Islet of Langerhans (tissue), 1 donor: ENCODE results near the gene ADGRG1.
"Not testable (repeated sequence)": the region's sequence is repeated elsewhere in the genome, so short reads cannot be mapped to it uniquely, and the experiment has no call there.

Experiments used
- FAIRE-seq: peaks from one replicate; lab custom pipeline; 2011; peaks lifted over from hg19 to GRCh38; lab: Jason Lieb, UNC

The ADGRG1 gene

DNA sequence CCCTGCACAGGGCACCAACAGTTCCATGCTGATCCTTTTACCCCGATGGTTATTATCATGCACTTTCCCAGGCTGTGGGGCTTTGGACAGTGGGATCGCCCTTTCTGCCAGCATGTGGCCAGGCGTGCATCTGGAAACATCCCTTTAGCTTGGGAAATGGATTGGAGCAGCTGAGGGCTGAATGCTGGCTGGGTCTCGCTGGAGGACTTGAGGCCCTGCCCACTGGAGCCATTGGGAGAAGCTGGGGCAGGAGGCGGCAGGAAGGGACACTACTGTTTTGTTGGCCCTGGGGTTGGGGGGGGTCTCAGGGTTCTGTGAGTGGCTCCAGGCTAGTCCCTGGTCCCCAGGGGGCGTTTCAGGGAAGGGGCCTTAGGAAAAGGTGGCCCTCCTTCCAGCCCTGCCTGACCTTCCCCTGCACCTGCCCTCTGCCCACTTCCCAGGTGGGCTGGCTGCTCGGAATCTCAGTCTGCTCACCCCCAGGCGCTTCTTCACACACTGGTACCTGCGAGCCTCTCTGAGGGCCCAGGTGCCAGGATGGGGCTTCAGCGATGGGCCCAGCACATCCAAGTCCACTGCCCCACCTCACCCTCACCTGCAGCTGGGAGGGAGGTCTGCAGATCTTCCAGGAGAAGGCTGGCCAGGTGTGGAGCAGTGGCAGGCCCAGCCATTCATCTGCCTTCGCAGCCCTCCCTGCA is 38.1 kb downstream of the ADGRG1 start:
- no peak for FAIRE-seq

DNA sequence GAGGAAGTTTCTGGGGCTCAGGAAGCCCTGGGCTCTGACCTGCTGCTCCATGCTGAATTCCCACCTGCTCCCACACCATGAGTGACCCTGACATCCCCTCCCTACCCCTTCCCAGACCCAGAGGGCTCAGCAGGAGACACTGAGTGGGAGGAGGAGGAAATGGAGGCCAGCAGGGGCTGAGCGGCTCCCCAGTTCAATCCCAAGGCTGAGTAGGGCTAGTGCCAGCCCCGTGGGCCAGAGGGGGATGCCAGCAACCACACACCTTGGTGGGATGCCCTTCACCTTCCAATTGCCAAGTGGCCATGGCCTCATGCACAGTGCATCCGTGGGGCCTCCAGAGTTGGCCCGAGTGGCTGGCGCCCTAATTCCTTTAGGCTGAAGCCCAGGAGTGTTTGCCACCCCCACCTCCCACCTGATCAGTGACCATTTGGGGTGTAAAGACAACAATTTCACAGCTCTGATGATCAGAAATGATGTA is 38.7 kb downstream of the ADGRG1 start:
- FAIRE-seq, result no peak

DNA sequence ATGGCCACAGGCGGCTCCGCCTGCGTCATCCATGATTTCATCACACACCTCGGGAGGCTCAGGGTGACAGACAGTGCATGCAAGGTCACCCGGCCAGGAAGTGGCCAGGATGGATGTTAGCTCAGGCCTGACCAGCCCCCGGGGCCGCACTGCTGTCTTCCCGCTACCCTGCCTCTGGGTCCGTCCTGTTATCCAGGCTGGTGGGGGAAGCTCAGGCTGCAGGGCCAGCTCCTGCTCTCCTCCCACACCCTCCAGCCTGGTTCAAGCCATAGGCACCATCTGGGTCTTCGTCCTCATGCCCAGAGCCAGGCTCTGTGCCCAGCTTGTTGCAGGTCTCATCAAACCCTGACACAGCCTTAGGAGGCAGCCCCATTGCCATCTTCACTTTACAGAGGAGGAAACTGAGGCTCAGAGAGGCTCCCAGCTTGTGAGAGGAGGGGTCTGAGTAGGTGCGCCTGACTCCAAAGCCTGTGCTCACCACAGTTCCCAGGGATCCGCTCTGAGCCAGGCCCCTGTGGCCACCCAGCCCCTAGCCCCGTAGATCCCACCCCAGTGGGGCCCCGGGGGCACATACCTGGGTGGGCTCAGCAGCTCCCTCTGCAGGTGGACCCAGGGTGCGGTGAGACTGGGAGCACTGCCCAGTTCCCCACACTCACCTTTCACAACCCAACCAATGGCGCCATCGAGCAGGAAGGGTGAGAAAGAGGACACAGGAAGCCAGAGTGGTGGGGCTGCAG is 39.3 kb downstream of the ADGRG1 start:
- no peak for FAIRE-seq

DNA sequence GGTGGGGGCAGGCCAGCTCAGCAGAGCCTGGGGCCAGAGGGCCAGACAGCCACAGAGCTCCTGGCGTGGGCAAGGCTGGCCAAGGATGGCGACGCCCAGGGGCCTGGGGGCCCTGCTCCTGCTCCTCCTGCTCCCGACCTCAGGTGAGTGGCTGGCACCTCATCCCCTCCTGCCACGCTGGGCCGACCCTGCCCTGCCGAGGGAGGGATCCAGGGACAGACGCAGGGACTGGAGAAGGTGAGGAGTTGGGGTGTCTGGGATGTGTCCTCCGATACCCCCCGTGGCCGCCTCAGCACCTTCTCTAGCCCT is 39.8 kb downstream of the ADGRG1 start, which contains the start of gene ADGRG3:
ADGRG3 (plus strand) TSS at position 44 of the 309 bp plus-strand sequence; CDS start at position 86, 42 bp downstream.
- no peak for FAIRE-seq

DNA sequence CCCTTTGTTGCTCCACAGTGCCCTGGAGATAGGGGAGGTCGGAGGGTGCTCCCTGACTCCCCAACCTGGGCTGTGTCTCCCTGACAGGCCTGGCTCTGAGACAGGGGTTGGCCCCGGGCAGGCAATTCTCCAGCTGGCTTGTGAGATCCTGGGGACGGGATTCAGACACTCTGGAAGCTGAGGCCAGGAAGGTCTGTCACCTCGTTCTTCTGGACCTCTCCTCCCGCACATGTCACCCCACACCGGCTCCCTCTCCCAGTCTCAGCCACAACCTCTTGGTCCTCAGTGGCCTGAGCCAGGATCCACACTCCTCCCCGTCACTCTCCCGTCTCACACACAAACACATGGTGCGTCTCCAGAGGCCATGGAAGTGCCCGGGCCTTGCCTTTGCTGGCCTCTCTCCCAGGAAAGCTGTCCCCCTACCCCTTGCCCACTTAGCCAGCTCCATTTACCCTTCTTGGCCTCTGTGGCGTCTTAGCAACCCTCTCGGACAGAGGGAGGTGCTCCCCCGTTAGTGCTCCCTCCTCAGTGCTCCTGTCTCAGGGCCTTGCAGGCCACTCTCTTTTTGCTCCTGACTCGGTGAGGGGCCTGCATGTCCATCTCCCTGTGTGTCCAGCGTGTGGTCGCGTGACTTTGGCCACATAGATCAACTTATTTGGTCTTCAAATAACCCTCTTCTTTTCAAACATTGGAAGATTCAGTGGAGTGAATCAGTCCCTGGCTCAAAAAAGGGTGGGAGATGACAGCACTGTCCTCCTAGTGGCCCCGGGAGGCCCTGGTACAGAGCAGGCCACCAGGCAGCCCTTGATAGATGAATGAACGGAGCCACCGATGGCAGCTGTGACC is 40.4 kb downstream of the ADGRG1 start:
- no peak for FAIRE-seq

DNA sequence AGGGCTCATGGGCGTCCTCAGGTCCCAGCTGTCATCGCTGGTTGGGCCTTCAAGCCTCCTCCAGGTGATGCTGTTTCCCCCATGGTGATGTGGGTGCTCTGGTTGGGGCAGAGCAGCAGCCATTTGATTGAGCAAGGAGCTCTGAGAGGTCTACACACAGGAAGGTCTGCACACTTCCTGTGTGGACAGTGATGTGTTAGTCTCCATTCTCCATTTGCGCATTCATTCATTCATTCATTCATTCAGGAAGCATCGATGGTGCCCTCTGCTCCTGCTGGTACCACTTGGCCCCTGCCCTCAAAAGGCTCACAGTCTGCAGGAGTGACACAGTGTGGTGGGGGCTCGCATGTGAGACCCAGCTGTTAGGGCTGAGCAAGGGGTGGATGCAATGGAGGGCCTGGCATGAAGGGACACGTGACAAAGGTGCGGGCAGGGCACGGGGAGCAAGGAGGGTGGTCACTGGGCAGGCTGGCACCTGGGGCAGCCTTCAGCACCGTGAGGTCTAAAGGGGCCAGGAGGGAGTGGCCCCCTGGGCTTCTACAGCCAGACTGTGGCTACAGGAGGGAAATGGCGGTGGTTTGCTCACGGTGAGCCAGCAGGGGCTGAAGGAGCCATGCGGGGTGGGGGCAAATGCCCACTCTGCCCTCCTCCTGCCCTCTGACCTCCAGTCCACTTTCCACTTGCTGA is 41.2 kb downstream of the ADGRG1 start:
- FAIRE-seq, result no peak

DNA sequence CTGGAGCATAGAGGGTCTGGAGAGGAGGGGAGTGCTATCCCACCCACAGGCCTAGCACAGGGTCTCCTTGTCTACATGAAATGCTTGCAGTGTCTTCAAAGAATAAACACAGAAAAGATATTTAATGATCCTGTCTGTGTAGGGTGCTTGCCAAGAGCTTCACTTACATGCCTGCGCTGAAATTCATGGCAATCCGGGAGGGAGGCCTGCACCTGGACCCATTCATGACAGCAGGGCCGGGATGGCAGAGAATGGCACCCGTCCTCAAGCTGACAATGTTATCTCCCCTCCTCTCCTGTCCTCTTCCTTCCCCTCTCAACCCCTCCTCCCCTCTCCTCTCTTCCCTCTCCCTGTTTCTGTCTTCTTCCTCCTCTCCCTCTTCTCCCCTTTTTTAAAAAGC is 41.8 kb downstream of the ADGRG1 start:
- no peak for FAIRE-seq

DNA sequence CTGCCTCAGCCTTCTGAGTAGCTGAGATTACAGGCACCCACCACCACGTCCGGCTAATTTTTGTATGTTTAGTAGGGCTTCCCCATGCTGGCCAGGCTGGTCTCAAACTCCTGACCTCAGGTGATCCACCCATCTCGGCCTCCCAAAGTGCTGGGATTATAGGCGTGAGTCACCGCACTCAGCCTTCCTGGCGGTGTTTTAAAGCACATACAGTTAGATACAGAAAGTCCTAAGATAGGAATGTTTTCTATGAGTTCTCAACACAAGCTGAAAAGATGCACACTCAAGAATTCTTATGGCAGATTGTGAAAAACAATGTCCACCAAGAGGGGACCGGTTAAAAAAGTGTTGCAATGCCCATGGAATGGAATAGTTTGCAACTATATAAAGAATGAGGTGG is 43.0 kb downstream of the ADGRG1 start:
- FAIRE-seq, result not testable (repeated sequence)

DNA sequence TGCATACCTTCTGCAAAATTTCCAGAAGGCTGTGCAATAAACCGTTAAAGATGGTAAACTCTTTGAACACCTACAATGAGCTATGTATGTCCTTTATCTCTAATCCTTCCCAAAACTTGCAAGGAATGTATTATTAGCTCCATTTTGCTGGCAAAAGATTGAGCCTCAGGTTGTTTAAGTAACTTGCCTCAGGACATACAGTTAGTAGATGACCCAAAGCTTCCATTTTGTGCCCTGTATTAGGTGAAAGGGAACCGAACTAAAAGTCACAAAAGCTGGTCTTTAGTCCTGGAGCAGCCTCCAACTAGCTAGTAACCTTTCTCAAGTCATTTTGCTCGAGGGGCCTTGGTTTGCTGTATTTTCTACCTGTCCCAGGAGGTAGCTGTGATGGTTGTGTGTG is 44.0 kb downstream of the ADGRG1 start:
- no peak for FAIRE-seq

DNA sequence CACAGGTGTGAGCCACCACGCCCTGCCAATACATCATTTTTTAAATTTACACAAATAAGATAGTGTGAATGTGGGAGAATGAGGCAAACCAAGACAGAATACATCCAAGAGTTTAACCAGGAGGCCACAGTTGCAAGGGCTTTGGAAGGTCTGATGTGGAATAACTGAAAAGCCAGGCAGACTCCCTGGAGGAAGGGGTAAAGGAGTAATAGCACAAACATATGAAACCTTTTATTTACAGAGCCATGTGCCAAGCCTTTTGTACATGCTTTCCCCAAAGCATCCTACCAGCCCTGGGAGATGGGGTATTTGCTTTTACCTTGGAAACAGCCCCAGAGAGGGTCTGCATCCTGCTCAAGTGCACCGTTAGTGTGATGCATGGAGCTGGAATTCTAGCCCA is 44.4 kb downstream of the ADGRG1 start:
- no peak for FAIRE-seq

DNA sequence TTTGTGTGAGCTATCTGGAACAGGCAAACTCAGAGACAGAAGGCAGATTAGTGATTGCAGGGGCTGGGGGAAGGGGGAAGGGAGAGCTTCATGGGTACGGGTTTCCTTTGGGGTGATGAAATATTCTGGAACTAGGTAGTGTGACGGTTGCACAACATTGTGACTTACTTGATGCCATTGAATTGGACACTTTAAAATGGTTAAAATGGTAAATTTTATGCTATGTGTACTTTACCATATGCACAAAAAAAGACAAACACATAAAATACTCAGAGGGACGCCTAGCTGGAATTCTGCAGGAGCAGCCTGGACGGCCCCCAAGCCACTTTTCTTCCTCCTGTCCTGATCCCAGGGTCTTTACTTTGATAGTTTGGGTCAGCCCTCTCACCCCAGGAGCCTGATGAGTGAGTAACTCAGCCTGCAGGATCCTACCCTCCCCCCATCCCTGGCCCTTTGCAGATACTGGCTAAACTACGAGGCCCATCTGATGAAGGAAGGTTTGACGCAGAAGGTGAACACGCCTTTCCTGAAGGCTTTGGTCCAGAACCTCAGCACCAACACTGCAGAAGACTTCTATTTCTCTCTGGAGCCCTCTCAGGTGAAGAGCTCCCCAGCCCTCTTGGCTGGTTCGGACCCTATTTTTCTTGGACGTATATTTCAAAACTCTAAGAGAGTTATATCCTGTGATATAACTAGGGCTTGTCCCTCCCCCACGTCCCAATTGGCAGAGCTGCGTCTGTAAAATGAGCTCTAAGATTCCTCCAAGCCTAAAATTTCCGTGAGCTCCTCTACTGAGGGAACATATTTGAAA is 47.5 kb downstream of the ADGRG1 start:
- no peak for FAIRE-seq

DNA sequence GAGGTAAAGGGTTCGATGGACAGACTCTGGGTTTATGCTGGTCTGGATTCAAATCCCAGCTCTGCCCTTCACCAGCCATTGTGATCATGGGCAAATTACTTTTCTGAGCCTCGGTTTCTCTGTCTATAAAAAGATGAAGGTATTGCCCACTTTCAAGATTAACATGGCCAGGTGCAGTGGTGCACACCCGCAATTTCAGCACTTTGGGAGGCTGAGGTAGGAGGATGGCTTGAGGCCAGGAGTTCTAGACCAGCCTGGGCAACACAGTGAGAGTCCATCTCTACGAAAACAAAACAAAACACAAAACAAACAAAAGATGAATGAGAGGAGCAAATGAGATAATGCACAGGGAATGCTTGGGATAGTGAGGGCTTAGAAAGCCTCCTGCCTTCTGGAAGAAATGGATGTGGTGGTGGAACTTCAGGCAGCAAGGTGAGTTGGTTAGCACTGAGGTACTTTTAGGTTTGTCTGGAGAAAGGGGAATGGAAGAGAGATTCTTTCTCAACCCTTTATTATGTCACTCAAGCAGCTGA is 48.2 kb downstream of the ADGRG1 start:
- no peak for FAIRE-seq

DNA sequence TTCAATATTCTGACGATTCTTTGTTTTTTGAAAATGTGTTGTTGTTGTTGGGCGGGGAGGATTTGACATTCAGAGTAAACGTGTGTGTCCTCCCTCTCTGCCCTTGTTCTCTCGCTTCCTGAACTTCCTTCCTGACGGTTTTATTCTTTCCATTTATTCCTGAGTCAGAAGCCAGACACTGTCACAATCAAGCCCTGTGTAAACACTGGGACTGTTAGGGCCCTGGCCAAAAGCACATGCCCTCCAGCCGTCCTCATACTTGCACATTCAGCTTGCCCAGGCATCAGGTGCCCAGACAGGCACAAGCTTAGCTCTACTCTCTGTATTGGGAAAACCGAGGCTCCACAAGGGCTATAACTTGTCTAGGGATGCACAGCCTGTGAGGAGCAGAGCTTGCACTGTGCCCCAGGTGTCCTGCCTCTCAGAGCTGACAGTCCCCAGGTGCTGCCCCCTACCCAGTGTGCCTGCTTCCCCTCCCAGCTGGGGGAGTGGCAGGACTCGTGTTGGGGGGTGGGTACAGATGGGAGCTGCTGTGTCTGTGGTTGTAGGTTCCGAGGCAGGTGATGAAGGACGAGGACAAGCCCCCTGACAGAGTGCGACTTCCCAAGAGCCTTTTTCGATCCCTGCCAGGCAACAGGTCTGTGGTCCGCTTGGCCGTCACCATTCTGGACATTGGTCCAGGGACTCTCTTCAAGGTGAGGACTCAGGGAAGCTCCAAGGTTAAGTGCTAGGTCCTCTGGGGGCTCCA is 49.4 kb downstream of the ADGRG1 start:
- peak; percentile 92 for FAIRE-seq

DNA sequence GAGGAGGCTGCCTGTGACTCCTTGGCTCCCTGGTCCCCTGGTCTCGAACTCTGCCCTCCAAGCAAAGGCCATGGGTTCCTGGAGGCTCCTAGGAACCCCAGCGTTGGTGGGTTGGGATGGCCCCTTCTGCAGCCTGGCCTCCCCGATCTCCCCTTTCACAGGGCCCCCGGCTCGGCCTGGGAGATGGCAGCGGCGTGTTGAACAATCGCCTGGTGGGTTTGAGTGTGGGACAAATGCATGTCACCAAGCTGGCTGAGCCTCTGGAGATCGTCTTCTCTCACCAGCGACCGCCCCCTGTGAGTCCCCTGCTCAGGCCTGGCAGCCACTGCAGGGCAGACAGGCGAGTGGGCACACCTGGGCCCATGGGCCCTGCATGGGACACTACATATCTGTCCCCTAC is 50.6 kb downstream of the ADGRG1 start:
- no peak for FAIRE-seq

DNA sequence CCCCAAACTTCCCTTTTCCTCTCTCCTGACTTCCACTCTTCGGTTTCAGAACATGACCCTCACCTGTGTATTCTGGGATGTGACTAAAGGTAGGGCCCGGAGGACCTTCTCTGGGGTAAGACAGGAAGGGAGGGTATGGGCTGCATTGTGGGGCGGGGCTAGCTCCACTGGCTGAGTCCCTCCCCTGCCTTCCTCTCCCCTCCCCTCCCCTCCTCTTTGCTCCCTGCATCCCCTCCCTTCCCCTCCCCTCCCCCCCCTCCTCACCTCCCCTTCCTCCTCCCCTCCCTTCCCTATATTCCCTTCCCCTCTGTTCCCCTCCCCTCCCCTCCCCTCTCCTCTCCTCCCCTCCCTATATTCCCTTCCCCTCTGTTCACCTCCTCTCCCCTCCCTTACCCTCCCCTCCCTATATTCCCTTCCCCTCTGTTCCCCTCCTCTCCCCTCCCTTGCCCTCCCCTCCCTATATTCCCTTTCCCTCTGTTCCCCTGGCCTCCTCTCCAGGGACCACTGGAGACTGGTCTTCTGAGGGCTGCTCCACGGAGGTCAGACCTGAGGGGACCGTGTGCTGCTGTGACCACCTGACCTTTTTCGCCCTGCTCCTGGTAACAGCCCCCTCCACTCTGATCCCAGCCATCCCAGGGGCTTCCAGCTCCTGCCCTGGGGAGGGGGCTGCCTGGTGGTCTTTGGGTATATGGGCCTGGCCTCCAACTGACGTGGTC is 51.5 kb downstream of the ADGRG1 start:
- FAIRE-seq, result no peak

DNA sequence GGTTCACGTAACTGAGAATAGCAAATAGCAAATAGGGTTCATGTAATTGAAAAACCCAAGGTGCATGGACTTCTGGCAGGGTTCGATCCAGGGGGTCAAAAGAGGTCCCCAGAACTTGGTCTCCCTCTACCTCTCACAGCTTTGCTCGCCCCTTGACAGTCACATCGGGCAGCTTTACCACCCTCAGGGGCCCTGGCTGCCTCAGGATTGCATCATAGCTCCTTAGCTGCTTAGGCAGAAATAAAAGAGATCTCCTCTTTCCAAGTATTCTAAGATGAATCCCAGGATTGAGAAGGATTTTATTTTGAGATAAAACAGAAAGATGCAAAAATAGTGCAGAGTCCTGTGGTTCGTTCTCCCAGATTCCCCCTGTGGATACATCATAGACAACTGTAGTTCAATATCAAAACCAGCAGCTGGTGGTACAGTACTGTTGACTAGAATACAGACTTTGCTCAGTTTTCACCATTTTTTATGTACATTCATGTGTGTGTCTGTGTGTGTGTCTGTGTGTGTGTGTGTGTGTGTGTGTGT is 52.5 kb downstream of the ADGRG1 start:
- FAIRE-seq, result no peak

DNA sequence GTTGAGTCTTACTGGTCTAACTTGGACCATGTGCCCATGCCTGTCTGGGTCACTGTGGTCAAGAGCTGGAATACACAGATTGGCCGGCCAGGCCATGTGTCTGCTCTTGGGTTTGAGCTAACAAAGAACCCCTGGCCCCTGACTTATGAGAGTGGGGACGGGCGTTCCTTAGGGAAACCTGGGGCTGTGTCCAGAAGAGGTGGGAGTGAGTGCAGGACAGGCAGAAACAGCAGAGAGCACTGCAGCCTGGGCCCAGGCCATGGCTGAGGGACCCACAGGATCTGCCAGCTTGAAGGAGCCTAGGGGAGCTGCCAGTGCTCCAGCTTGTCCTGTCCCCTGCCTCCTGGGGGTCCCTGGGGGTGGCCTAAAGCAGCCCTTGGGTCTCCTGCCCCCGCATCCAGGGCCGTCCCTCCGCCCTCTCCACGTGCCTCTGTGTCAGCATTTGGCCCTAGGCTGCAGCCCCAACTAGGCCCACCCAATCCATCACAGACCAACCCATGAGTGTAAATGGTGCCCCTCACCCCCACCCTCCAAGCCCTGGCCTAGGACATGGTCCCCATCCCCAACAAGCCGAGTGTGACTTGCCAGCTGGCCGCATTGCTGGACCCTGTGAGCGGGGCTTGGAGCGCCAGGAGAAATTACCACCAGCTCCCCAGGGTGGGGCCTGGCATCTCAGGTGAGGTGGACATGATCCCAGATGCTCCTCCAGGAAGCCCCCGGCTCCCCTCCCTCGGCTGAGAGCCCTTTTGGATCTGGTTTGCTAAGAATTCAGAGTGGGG is 53.7 kb downstream of the ADGRG1 start:
- FAIRE-seq, result no peak

DNA sequence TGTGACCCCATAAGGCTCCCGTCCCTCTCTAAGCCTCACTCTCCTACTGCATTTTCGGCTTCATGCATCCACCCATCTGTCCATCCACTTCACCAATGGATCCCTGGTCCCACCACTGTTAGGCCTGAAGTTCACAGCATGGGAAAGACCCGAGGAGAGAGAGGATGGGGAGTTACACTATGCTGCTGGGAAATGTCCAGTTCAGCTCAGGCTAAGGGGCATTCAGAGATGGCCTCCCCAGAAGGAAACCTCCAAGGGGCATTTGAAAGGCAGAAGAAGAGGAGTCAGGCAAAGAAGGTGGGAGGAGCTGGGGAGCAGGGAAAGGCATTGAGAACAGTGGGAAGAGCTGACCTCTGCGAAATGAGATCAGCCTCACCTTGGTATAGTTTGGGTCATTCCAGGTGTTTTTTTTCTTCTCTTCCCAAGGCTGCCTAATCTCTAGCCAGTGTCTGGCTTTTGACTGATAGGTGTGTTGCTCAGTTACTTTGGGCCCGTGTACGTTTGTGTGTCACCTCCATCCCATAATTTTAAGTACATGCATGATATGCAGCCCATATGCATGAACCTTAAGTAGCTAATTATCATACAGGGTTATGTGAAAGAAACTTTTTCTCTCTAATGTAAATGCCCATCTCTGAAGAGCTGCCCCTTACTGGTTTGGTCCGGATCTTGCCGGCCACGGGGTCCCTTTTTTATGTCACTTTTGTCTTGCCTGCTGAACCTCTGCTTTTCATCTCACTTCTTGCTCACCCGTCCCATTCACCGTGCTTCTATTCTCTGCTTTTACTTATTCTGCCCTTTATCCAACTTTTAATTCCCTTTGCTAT is 54.6 kb downstream of the ADGRG1 start:
- FAIRE-seq, result no peak
